ENCODE measurements around the gene LRRN4CL.

GRCh38 chr11:62644220-62644619, 45.1 kb downstream of the LRRN4CL start:
- TF ChIP-seq CTCF (conservative IDR thresholded peaks at IDR 0.05 in 1 of 2, IDR thresholded peaks at IDR 0.05 in 1 of 2; ENCODE audit: extremely low read depth in 1 of 2, insufficient read depth in 1 of 2, low read depth in 1 of 2, low read length in 2 of 2) (no peak), EZH2 (IDR thresholded peaks at IDR 0.05; ENCODE audit: borderline replicate concordance, low read length) (no peak)
